Panc1 (cell line): ENCODE measurements around the gene GPD1L.

Experiments used
- SIN3A ChIP-seq: IDR thresholded peaks from 2 replicates; pipeline ENCODE4 v1.6.1; 2012; ENCODE audit warnings: low read depth, mild to moderate bottlenecking, low read length, moderate library complexity, borderline replicate concordance; ENCODE audit not compliant: insufficient read depth
- TCF7L2 ChIP-seq: IDR thresholded peaks from 2 replicates; pipeline ENCODE4 v1.6.1; 2011; ENCODE audit warnings: mild to moderate bottlenecking, low read depth, low read length, inconsistent platforms
- TF ChIP-seq, protein P1 (sequence below): fragments of 450-650 bp; IDR thresholded peaks from 2 replicates; pipeline ENCODE4 v1.5.1; 2017; ENCODE audit warnings: mild to moderate bottlenecking
- TF ChIP-seq, protein P2 (sequence below), 2 experiments: IDR thresholded peaks; 2 replicates each; pipeline ENCODE4 v1.6.1; 2011 to 2012; ENCODE audit warnings: low read depth in 2 of 2, control low read depth in 1 of 2, low read length in 1 of 2, mild to moderate bottlenecking in 1 of 2, moderate library complexity in 1 of 2; ENCODE audit not compliant: insufficient read depth in 1 of 2

DNA sequence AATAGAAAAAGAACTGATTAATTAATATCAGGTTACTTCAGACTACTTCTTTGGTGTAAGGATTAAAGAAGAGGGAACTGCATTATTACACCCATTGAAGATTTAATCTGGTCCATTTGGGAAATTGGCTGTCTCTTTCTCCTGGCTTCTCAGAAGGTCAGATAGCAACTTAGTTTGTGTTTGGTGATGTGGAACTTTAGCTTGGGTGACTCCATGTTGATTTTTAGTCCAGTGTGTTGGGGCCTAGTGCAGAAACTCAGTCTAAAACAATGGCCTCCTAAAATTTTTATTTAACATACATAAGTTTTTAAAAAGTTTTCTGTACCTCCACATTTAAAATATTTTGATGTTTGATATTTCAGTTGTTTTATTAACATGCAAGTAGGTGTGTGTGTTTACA lies 27.6 kb upstream of the GPD1L start:
- TF ChIP-seq, protein P1, sequence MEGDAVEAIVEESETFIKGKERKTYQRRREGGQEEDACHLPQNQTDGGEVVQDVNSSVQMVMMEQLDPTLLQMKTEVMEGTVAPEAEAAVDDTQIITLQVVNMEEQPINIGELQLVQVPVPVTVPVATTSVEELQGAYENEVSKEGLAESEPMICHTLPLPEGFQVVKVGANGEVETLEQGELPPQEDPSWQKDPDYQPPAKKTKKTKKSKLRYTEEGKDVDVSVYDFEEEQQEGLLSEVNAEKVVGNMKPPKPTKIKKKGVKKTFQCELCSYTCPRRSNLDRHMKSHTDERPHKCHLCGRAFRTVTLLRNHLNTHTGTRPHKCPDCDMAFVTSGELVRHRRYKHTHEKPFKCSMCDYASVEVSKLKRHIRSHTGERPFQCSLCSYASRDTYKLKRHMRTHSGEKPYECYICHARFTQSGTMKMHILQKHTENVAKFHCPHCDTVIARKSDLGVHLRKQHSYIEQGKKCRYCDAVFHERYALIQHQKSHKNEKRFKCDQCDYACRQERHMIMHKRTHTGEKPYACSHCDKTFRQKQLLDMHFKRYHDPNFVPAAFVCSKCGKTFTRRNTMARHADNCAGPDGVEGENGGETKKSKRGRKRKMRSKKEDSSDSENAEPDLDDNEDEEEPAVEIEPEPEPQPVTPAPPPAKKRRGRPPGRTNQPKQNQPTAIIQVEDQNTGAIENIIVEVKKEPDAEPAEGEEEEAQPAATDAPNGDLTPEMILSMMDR, result no peak
- TF ChIP-seq, protein P2, sequence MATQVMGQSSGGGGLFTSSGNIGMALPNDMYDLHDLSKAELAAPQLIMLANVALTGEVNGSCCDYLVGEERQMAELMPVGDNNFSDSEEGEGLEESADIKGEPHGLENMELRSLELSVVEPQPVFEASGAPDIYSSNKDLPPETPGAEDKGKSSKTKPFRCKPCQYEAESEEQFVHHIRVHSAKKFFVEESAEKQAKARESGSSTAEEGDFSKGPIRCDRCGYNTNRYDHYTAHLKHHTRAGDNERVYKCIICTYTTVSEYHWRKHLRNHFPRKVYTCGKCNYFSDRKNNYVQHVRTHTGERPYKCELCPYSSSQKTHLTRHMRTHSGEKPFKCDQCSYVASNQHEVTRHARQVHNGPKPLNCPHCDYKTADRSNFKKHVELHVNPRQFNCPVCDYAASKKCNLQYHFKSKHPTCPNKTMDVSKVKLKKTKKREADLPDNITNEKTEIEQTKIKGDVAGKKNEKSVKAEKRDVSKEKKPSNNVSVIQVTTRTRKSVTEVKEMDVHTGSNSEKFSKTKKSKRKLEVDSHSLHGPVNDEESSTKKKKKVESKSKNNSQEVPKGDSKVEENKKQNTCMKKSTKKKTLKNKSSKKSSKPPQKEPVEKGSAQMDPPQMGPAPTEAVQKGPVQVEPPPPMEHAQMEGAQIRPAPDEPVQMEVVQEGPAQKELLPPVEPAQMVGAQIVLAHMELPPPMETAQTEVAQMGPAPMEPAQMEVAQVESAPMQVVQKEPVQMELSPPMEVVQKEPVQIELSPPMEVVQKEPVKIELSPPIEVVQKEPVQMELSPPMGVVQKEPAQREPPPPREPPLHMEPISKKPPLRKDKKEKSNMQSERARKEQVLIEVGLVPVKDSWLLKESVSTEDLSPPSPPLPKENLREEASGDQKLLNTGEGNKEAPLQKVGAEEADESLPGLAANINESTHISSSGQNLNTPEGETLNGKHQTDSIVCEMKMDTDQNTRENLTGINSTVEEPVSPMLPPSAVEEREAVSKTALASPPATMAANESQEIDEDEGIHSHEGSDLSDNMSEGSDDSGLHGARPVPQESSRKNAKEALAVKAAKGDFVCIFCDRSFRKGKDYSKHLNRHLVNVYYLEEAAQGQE (IDR thresholded peaks at IDR 0.05; ENCODE audit: insufficient read depth in 1 of 2, low read depth in 2 of 2, low read length in 1 of 2), result no peak
- TF ChIP-seq TCF7L2, result no peak
- TF ChIP-seq SIN3A, result no peak
